H9 (cell line): Measurements from ENCODE around the gene SLC30A3. TPM values are rescaled to one million over a fixed set of nuclear protein-coding genes. Genes with fewer than 3 reads are reported as not detected.

Experiments
- DNase-seq: peaks from one replicate; pipeline ENCODE4 v3.0.0-alpha.2; 2017
- H2AFZ ChIP-seq: one replicate; pipeline ENCODE4 v1.6.1; 2013; ENCODE audit warnings: mild to moderate bottlenecking, low read length, control low read depth, moderate library complexity
- H2AK5ac ChIP-seq: 2 replicates; pipeline ENCODE4 v1.6.1; 2013; ENCODE audit warnings: low read length, control low read depth, mixed read lengths; ENCODE audit not compliant: insufficient read length
- H2BK120ac ChIP-seq: one replicate; pipeline ENCODE4 v1.6.1; 2013; ENCODE audit warnings: low read depth, mild to moderate bottlenecking, low read length, control low read depth, inconsistent platforms; ENCODE audit not compliant: poor library complexity, severe bottlenecking
- H2BK12ac ChIP-seq: 2 replicates; pipeline ENCODE4 v1.6.1; 2013; ENCODE audit warnings: low read length, control low read depth, mixed read lengths, low read depth; ENCODE audit not compliant: insufficient read length
- H2BK15ac ChIP-seq: 2 replicates; pipeline ENCODE4 v1.6.1; 2013; ENCODE audit warnings: low read depth, low read length, control low read depth
- H2BK20ac ChIP-seq: one replicate; pipeline ENCODE4 v1.6.1; 2013; ENCODE audit warnings: low read depth, mild to moderate bottlenecking, low read length, control low read depth, inconsistent platforms; ENCODE audit not compliant: poor library complexity, severe bottlenecking
- H2BK5ac ChIP-seq: 2 replicates; pipeline ENCODE4 v1.6.1; 2013; ENCODE audit warnings: low read length, control low read depth, mixed read lengths; ENCODE audit not compliant: insufficient read length
- H3K14ac ChIP-seq: 2 replicates; pipeline ENCODE4 v1.6.1; 2013; ENCODE audit warnings: low read length, control low read depth; ENCODE audit not compliant: insufficient read depth
- H3K18ac ChIP-seq: 2 replicates; pipeline ENCODE4 v1.6.1; 2013; ENCODE audit warnings: low read depth, mild to moderate bottlenecking, mixed read lengths, low read length, control low read depth; ENCODE audit not compliant: insufficient read length
- H3K23ac ChIP-seq: 2 replicates; pipeline ENCODE4 v1.6.1; 2013; ENCODE audit warnings: low read length, control low read depth, mixed read lengths, low read depth; ENCODE audit not compliant: insufficient read length
- H3K23me2 ChIP-seq: 2 replicates; pipeline ENCODE4 v1.6.1; 2013; ENCODE audit warnings: low read depth, mild to moderate bottlenecking, mixed read lengths, low read length, control low read depth; ENCODE audit not compliant: insufficient read length, poor library complexity, severe bottlenecking
- H3K27ac ChIP-seq: 2 replicates; pipeline ENCODE4 v1.5.1; 2013; ENCODE audit warnings: low read length, control low read depth, mixed read lengths, low read depth; ENCODE audit not compliant: insufficient read length
- H3K27me3 ChIP-seq: 2 replicates; pipeline ENCODE4 v1.6.1; 2013; ENCODE audit warnings: low read length, control low read depth, inconsistent platforms; ENCODE audit not compliant: insufficient read depth
- H3K4ac ChIP-seq: 2 replicates; pipeline ENCODE4 v1.6.1; 2013; ENCODE audit warnings: low read depth, mild to moderate bottlenecking, control low read depth, inconsistent platforms, low read length, moderate library complexity
- H3K4me1 ChIP-seq: 2 replicates; pipeline ENCODE4 v1.6.1; 2013; ENCODE audit warnings: low read length, control low read depth, inconsistent platforms; ENCODE audit not compliant: insufficient read depth
- H3K4me2 ChIP-seq: 2 replicates; pipeline ENCODE4 v1.6.1; 2013; ENCODE audit warnings: low read length, control low read depth, mixed read lengths; ENCODE audit not compliant: insufficient read length, insufficient read depth
- H3K56ac ChIP-seq: 2 replicates; pipeline ENCODE4 v1.6.1; 2013; ENCODE audit warnings: low read depth, mild to moderate bottlenecking, mixed read lengths, low read length, control low read depth; ENCODE audit not compliant: insufficient read length
- H3K79me1 ChIP-seq: 2 replicates; pipeline ENCODE4 v1.6.1; 2013; ENCODE audit warnings: low read depth, mild to moderate bottlenecking, moderate library complexity, low read length, control low read depth, inconsistent platforms; ENCODE audit not compliant: insufficient read depth, poor library complexity, severe bottlenecking
- H3K79me2 ChIP-seq: 2 replicates; pipeline ENCODE4 v1.6.1; 2013; ENCODE audit warnings: low read length, control low read depth, inconsistent platforms; ENCODE audit not compliant: insufficient read depth
- H3K9ac ChIP-seq: 2 replicates; pipeline ENCODE4 v1.6.1; 2013; ENCODE audit warnings: low read length, control low read depth, mixed read lengths; ENCODE audit not compliant: insufficient read length; ENCODE audit errors: extremely low read depth
- H3K9me3 ChIP-seq: one replicate; pipeline ENCODE4 v1.6.1; 2013; ENCODE audit warnings: low read depth, low read length, inconsistent platforms; ENCODE audit not compliant: control insufficient read depth
- H3T11ph ChIP-seq: one replicate; pipeline ENCODE4 v1.6.1; 2013; ENCODE audit warnings: mild to moderate bottlenecking, low read length, control low read depth, inconsistent platforms
- H4K20me1 ChIP-seq: one replicate; pipeline ENCODE4 v1.6.1; 2013; ENCODE audit not compliant: control insufficient read depth, insufficient read length, insufficient read depth
- H4K5ac ChIP-seq: 2 replicates; pipeline ENCODE4 v1.6.1; 2013; ENCODE audit warnings: low read depth, mild to moderate bottlenecking, mixed read lengths, low read length, control low read depth; ENCODE audit not compliant: insufficient read length
- H4K8ac ChIP-seq: replicated peaks from 2 replicates; pipeline ENCODE4 v1.6.1; 2013; ENCODE audit warnings: low read length, control low read depth, mixed read lengths, low read depth; ENCODE audit not compliant: insufficient read length
- H4K91ac ChIP-seq: 2 replicates; pipeline ENCODE4 v1.6.1; 2013; ENCODE audit warnings: low read depth, mild to moderate bottlenecking, moderate library complexity, mixed read lengths, low read length, control low read depth; ENCODE audit not compliant: insufficient read length
- H3K27ac Mint-ChIP-seq, 3 experiments: 2 replicates in 2 of 3; 3 replicates in 1 of 3; pipeline ENCODE4 v1.8.0; 2020 to 2021; ENCODE audit warnings: mixed read lengths in 3 of 3, mild to moderate bottlenecking in 1 of 3, moderate library complexity in 1 of 3
- H3K27me3 Mint-ChIP-seq: 2 replicates; pipeline ENCODE4 v1.8.0; 2021; ENCODE audit warnings: low read depth, mild to moderate bottlenecking, moderate library complexity, mixed read lengths
- H3K36me3 Mint-ChIP-seq, 3 experiments: 2 replicates in 2 of 3; 3 replicates in 1 of 3; pipeline ENCODE4 v1.8.0; 2020 to 2021; ENCODE audit warnings: low read depth in 3 of 3, mixed read lengths in 3 of 3; ENCODE audit not compliant: insufficient read depth in 1 of 3
- H3K4me1 Mint-ChIP-seq, 2 experiments: 2 replicates each; pipeline ENCODE4 v1.8.0; 2020; ENCODE audit warnings: mixed read lengths in 2 of 2
- H3K4me3 Mint-ChIP-seq, 2 experiments: 2 replicates in 1 of 2; 3 replicates in 1 of 2; pipeline ENCODE4 v1.8.0; 2020 to 2021; ENCODE audit warnings: mild to moderate bottlenecking in 2 of 2, mixed read lengths in 2 of 2, moderate library complexity in 1 of 2
- H3K9me3 Mint-ChIP-seq, 2 experiments: 2 replicates in 1 of 2; 3 replicates in 1 of 2; pipeline ENCODE4 v1.8.0; 2020; ENCODE audit warnings: mild to moderate bottlenecking in 2 of 2, mixed read lengths in 2 of 2, moderate library complexity in 1 of 2
- WGBS: extraction: QIAGEN DNeasy Blood & Tissue Kit; methylation state at CpG from one replicate; pipeline ENCODE4 v1.1.7; 2013; ENCODE audit warnings: missing lambda C conversion rate, low lambda C conversion rate, mixed read lengths; ENCODE audit not compliant: insufficient read length; ENCODE audit errors: extremely low coverage; 5-methylcytosine and 5-hydroxymethylcytosine counted together
- total RNA-seq: library from RNA; stranded (reverse); gene quantifications from 2 replicates; pipeline ENCODE4 v1.2.1, GENCODE V29; 2021
- TF ChIP-seq, protein P1 (sequence below): fragments of 200-600 bp; sonication (generic); conservative IDR thresholded peaks from 3 replicates; pipeline ENCODE4 v1.8.0; 2021; ENCODE audit warnings: antibody characterized with exemption, mild to moderate bottlenecking

SLC30A3 gene
- total RNA-seq, 1 experiment from 2014 or later = 2.5 TPM

GRCh38 chr2:27305516-27305915 is 42.7 kb upstream of the SLC30A3 start:
- Histone ChIP-seq H3K23me2 (peaks cover 9% of the 10 kb centered on the region), H2BK120ac (no peak overlapping the region), H4K8ac (no peak overlapping the region), H3T11ph (no peak overlapping the region), H3K23ac (no peak overlapping the region), H3K9ac (no peak overlapping the region), H4K5ac (no peak overlapping the region), H4K20me1 (no peaks in the 10 kb centered on the region), H3K14ac (no peak overlapping the region), H3K27me3 (peaks cover 21% of the 10 kb centered on the region), H3K79me1 (no peaks in the 10 kb centered on the region), H2BK12ac (no peak overlapping the region), H3K18ac (no peak overlapping the region), H4K91ac (no peak overlapping the region), H2BK20ac (no peak overlapping the region), H3K27ac (no peak overlapping the region), H3K4me2 (no peak overlapping the region), H3K4ac (no peak overlapping the region), H2BK5ac (no peak overlapping the region), H2BK15ac (no peak overlapping the region), H3K79me2 (no peaks in the 10 kb centered on the region), H3K4me1 (no peaks in the 10 kb centered on the region), H3K9me3 (no peaks in the 10 kb centered on the region), H3K56ac (no peak overlapping the region), H2AK5ac (no peak overlapping the region), H2AFZ (no peak overlapping the region)
- no peak for DNase-seq
- WGBS = no CpG with 5 or more reads among the region's 16 CpGs
- TF ChIP-seq, protein P1, sequence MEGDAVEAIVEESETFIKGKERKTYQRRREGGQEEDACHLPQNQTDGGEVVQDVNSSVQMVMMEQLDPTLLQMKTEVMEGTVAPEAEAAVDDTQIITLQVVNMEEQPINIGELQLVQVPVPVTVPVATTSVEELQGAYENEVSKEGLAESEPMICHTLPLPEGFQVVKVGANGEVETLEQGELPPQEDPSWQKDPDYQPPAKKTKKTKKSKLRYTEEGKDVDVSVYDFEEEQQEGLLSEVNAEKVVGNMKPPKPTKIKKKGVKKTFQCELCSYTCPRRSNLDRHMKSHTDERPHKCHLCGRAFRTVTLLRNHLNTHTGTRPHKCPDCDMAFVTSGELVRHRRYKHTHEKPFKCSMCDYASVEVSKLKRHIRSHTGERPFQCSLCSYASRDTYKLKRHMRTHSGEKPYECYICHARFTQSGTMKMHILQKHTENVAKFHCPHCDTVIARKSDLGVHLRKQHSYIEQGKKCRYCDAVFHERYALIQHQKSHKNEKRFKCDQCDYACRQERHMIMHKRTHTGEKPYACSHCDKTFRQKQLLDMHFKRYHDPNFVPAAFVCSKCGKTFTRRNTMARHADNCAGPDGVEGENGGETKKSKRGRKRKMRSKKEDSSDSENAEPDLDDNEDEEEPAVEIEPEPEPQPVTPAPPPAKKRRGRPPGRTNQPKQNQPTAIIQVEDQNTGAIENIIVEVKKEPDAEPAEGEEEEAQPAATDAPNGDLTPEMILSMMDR = no peak
- Mint-ChIP-seq H3K9me3 (no peaks in the 10 kb centered on the region), H3K27me3 (peaks cover 52% of the 10 kb centered on the region), H3K36me3 (peaks cover 7 to 9% (median 9%) of the 10 kb centered on the region in 3 experiments; a peak in 6 of 7 replicates), H3K4me3 (no peak overlapping the region), H3K4me1 (peaks cover 5 to 9% of the 10 kb centered on the region in 2 experiments), H3K27ac (no peak overlapping the region)
